Activated CD8-positive, alpha-beta memory T cell treated with anti-CD3 and anti-CD28 coated beads for 48 hours (primary cell): Measurements from ENCODE around the gene DSCAML1.

ENCODE experiments used
- DNase-seq, 3 experiments: peaks; one replicate each; pipeline ENCODE4 v3.0.0-alpha.2; 2020; ENCODE audit warnings: low read depth in 2 of 3, low spot score in 2 of 3

The DSCAML1 gene

DNA sequence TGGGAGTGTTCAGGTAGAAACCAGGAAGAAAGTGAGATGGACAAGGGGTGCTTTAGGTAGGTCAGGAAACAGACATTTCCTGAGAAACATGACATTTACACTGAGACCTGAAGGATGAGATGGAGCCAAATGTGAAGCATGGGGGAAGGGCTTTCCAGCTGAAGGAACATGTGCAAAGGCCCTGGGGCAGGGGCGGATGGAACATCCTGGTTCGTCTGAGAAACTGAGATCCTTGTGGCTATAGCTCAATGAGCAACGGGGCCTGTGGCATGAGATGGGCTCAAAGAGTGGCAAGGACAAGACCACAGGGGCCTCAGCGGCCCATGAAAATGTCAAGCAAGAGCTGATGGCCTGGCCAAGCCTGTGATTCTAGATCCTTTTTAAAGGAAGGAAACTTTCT, 127.4 kb downstream of the DSCAML1 start:
- DNase-seq = no peak

DNA sequence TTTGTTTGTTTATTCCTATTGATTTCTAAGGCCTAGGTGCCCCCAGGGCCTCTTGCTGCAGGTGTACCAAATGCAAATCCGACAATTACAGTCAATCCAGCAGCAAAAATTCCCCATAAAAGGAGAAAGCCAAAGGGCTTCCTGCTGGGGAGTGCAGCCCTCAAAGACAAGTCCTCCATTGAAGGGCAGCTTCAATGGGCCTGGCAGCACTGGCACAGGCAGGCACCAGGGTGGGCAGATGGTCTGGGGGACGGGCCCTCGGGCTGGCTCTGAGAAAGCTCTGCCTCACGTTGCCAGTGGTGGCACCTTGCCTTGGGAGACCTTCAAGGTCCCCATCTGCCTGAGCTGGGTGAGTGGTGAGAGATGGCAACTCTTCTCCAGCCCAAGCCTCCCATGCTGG, 128.0 kb downstream of the DSCAML1 start:
- DNase-seq = no peak

DNA sequence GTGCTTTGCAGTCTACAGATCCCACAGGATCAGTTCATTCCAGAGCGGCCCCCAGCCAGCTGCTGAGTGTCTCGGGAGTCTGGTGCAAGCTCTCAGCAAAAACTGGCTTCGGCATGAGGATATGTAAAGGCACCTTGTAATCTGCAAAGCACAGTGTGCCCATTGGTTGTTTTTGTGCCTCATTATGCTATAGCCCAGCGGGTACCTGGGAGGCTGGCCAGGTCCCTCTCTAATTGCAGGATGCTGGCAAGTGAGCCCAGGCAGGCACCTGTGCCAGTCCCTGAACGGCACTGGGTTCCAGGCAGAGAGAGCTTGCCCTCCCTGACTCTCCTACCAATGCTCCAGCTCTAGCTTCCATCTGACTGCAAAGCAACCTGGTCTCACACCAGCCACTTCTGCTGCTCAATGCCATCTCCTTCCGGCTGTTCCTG, 128.7 kb downstream of the DSCAML1 start:
- DNase-seq = no peak

DNA sequence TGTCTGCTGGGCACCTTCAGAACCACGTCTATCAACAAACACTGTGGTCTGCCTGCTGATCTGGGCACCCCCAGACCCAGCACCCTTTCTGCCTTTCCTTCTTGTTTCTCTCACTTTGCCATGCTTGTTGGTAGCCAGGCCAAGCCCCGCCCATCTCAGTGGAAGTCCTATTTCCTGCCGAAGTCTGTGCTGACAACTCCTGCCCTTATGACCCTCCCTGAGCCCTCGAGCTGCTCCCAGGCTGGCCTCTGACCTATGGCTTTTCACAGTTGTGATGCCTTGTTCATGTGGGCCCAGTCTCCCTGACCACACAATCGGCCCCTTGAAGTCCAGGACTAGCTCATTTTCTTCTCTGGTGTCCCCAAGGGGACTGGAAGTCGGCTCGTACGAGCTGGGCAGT, 132.1 kb downstream of the DSCAML1 start:
- no peak for DNase-seq

DNA sequence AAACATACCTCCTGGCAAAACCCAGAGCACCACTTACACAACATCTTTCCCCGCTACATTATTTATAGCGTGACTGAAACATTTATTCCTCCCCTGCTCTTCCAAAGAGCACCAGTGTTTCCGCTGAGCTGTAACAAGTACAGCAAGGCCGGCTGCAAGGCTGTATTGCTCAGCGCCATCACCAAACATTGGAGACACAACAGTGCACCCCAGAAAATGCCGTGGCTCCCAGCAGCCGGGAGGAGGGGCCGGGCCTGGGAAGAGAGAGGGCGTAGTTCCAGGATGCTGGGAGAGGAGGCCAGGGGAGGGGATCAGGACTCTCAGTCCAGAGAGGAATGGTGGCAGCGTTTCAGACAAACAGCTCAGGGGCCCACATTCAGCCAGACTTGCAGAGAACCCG, 133.2 kb downstream of the DSCAML1 start:
- no peak for DNase-seq

DNA sequence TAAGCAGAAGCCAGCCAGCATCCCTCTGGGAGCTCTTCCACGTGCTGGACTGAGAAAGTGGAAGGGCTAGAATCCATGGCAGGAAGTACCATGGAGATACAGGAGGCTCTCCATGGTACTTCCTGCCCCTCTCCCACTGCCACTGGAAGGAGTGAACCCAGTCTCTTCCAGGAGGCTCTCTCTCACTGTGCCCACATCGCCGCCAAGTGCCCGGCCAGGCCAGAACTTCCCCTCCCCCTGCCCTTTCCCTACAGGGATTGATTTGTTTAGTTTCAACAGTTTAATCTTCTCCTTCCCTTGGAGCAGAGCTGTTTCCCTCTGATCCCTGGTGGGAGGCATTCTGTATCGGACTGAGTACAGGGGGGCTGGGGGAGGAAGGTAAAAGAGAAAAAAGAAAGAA, 133.6 kb downstream of the DSCAML1 start:
- DNase-seq = no peak

DNA sequence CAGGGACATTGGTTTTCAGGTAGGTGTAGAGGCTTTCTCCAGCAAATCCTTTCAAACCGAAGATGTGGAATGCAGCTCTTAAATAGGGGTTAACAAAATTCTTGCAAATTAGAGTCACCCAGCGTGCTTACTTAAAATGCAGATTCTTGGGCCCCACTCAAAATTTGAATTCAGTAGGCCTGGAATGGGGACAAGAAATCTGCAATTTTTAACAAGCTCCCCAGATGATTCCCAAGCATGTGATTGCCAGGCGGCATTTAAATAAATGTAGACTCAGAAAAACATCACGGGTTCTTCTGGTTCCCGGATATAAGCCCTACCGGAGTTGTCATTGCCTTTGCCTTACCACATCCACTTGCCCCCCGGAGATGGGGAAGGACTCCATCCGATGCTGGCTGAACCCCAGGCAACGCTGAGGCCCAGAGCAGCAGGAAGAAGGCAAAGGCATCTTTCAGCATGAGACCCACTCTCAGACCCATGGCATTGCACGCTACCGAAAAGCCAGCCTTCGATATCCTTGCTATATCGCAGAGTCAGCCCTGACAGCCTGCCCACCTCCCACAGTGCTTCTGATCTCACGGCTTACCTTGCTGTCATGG, 134.2 kb downstream of the DSCAML1 start:
- no peak for DNase-seq

DNA sequence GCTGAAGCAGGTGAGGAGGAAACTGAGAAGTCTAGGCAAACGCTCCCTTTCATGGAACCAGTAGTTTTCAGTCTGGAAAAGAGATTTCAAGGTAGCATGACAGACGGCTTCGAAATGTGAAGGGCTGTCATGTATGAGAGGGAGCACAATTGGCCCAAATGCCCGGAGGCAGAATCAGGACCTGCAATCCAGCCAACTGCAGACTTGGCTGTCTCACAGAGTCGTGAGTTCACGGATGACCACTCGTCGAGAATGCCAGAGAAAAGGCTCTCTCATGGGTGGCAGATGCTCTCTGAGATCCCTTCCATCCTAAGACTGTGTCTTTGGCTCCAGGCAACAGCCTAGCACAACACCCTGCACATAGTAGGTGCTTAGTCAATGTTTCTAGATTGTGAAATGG, 134.8 kb downstream of the DSCAML1 start:
- no peak for DNase-seq

DNA sequence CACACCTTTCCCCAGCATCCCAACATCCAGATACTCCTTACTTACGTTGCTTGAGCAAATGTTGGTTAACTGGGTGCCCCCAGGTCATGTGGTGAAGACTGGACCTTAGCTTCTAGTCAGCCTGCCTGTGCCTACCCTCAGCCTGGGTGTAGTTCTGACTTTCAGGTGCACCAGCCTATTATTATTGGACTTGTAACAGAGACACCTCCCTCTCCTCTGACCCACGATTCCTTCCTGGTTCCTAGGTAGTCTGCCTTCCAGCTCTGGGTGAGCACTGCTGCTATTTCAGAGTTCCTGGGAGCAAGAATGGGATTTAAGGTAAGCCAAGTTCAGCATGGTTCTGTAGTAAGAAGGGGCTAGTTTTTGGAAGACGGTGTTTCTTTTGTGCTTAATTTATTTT, 138.2 kb downstream of the DSCAML1 start:
- no peak for DNase-seq

DNA sequence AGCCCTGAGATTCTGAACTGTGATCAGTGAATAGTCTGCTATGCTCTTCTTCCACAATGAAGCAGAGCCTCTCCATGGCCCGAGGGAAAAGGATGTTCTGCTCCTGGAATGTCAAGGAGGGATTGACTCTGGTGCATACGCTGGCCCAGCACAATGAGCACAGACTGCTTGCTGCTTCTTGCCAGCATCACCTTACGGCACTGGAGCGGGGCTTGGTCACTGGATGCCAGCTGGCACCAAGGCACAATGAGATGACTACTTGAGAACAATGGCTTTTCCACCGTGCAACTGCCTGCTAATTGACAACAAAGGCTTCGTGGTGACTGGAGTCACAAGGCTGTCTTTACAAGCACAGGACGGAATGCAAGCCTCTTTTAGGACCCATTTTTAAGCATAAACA, 139.2 kb downstream of the DSCAML1 start:
- DNase-seq = no peak

DNA sequence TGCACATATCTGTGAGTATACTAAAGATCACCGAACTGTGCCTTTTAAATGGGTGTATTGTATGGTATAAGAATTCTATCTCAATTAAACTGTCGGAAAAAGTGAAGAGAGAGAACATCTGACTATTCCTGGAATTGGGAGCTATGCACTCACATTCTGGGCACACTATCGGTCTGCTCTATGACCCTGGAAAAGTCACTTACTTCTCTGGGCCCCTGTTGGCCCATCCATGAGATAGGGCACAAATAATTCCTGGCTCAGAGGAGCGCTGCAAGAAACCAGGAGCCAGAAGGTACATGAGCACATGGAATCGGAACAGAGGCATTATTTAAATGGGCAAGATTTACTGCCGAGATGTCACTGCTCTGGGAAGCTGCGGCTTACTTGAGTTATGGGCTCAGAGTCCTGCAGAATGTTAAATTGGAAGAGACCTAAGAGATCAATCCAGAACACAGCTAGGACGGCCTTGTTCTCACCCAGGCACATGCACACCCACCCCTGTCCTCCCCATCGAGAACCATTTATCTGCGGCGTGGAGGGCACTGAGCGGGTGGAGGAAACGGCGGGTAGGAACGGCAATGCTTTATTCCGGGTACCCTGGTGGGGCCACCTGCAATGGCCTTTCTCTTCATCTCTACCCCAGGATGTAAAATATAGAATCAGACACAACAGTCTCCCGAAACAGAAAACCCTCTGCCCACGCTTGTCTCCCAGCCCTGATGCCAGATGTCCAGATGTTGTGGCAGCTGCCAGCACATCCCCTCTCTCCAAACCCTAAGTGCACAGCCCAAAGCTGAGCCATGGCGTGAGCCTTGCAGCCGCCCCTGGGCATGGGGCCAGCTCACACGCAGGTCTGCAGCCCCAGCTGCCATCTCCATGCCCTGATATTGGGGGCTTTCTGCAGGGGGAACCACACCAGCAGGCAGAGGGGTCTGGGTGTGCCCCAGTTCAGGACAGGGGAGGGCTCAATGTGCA, 142.4 kb downstream of the DSCAML1 start:
- no peak for DNase-seq

DNA sequence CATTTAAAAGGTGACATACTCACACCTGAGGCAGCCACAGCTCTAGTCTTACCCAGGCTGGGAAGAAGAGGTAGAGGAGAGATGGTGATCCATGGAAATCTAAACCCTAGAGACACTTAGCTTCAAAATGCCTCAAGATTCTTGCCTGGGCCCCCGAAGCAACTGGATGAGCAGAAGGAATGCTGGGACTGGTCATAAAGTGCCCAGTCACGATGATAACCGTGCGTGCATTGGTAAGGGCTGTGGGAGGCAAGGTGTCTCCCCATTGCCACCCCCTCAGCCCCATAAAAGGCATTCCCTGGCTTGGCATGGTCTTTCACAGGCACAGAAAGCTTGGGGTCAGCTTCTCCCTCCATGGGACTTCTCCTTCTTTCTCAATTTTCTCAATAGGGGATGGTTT, 144.5 kb downstream of the DSCAML1 start:
- DNase-seq = no peak

DNA sequence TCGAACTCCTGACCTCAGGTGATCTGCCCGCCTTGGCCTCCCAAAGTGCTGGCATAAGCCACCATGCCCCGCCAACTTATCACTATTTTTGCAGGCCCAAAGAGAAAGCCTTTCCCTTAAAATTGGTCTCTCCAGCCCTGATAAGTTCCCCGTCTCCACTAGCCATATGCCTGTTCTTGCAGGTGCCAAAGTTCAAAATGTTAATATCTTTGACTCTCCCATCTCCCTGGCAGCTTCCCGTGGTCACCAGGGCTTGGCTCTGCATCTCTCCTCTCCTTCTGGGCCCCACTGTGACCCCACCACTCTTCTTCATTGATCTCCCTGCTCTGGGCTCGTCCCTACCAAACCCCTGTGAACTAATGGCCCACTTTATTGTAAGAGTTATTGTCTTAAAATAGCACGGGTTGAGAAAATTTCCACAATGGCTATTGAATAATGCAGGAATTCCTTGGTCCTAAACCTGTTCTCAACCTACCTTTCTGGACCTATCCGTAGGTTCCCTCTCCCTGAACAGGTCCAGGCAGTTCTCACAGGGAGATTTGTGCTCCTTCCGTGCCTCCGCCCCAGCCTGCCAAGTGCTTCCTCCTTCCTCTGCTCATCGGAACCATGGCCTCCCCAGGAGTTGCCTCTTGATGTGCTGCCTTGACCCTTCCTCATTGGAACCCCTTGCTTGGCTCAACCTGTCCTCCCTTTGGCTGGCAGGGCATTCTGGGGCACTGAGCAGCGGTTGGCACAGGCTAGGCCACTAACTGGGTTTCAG, 147.5 kb downstream of the DSCAML1 start:
- no peak for DNase-seq

DNA sequence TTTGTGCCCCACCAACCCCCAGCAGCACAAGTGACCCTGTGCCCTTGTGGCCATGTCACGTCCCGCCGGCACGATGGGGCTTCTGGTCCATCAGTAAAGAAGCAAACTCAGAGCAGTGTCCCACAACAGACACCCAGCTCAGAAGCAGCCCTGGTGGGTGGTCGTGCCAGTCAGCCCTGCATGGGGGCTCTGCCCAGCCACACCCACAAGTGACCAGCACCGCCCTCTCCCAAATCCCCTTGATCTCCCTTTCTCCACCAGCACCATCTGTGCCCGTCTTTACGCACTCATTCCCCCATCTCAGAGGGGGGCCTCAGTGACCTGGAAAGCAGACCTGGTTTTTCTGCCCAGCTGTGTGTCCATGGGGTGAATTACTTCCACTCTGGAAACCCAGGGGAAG, 149.1 kb downstream of the DSCAML1 start:
- DNase-seq = no peak

DNA sequence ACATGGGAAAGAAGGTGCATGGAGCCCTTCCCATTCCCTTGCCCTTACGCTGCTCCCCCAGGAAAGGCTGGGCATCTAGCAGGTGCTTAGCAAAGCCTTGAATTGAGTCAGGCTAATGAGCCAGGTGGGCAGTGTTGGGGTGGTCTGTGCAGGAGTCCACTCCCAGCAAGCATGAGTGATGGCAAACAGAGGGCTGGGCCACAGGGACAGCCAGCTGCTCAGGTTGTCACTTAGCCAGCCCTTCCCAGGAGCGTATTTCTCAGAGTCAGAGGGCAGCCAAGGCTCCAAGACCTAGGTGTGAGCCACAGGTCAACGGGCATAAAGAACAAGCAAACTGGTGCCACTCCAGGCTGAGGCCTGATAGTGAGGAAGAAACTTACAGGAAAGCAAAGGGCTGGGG, 149.8 kb downstream of the DSCAML1 start:
- no peak for DNase-seq

DNA sequence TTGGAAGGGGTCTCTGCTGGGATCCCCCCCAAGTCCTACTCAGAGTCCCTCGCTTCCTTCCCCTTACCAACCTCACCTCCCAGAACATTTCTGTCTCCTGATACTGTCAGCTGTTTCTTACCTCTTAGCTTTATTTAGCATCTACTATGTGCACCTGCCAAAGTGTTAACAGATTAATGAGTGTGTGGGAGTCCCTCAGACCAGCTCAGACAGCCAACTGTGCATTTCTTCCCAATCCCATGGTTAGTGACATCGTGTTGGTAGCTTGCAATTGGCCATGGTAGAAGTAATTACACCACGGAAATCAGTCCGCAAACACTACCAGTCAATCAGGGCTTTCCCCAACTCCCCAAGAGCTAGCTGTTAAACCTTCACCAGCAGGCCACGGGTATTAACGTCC, 150.6 kb downstream of the DSCAML1 start:
- no peak for DNase-seq

DNA sequence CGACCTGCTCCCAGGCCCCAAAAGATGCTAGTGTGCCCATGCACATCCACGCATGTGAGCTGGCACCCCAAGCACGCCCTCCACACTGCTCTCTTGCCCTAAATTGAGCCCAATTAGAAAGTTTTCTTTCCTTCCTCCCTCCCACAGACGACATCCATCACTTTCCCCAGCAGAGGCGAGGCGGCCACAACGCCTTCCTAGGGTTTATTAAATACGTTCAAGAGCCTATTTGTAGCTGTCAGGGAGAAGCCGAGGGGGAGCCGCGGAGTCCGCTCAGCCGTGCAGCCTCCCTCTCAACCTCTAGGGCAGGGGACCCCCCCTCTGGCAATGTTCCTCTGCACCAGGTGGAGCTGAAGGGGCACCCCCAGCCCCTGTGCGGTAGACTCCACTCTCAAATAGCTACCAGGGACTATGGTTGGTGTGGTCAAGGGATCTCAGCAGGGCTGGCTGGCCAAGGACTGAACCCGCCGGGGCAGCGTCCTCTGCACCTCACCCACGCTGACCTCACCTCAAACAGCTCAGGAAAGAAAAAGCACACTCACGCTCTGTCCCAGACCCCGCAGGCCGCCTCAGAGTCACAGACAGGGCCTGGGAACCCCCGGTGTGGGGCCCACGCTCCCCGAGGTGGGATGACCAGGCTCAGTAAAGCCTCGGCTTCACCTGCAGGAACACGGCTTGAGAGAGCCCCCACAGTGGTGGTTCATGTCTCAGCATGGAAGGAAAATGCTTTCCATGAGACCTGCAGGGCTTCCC, 152.4 kb downstream of the DSCAML1 start:
- DNase-seq = no peak

DNA sequence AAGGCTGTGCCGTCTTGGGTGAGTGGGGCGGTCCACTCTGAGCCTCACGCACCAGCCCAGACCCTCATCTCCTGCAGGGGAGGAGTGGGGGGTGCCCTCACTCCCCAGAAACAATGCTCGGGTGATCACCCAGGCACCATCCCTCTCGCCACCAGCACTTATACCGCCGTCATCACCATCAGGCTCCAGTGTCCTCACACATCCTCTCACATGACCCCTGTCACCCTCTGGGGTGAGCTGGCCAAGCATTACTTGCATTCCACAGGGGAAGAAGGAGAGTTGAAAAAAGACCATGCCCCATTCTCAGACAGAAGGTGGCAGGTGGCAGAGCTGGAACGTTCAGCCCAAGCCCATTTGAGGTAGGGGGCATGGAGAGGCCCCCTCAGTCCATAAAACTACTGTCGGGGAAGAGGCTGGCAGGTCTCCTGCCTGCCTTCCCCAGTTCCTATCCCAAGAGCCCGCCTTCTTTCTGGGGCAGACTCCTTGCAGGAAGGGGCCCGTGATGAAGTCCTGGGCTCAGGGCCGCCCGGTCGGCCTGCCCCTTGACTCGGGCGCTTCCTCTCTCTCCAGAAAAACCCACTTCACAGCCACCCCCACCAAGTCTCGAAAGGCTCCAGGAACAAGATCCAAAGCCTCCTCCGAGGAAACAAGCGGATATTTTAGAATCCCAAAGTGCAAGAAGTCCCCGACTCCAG, 153.3 kb downstream of the DSCAML1 start:
- DNase-seq = no peak

DNA sequence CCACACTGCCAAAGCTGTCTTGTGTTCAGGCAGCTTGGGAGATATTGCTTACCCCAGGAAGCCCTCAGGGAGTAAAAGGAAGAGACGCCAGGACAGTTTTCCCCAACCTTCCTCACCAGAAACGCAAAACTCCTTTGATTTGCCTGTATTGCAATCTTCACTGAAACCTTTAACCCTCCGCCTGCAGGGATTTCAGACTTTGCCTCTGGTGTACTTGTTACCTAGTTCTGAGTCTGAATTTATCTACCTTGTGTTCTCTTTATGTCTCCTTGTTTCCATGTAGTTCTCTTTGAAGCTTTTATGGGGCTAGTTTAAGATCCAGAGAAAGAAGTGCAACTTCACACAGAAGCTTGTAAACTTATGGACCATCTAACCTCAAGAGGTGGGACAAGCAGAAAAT, 154.2 kb downstream of the DSCAML1 start:
- DNase-seq = no peak

DNA sequence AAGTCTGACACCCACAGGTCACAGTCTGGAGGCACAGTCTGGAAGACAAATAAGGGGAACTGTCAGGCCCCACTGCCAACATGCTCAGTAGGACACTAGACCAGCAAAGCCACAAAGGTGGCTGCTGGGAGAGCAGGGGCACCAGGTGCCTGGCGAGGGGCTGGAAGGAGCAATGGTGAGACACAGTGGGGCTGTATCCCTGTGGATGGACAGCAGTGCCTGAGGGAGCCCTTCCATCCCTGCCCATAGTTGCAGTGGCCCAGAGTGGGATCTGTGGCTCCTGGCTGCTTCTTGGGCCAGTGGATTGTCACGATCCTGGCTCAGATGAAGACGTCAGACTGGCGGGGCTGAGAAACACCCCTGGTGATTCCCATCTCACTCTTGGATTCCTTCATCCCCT, 154.6 kb downstream of the DSCAML1 start:
- DNase-seq = no peak
